HCT116 (cell line): ENCODE measurements around the gene DDX10. TPM values are rescaled to one million over a fixed set of nuclear protein-coding genes. Genes with fewer than 3 reads are reported as not detected.

ENCODE experiments used
- ATAC-seq: fragments of 200-7000 bp; cut with Tn5 transposase; 2 replicates; pipeline ENCODE4 v1.9.1; 2020; ENCODE audit warnings: mild to moderate bottlenecking, moderate library complexity
- BruUV-seq: library from RNA; stranded (reverse); fragments of 400-500 nt; replicated peaks from 2 replicates; lab custom pipeline; 2021; lab: Mats Ljungman, UMichigan
- CTCF ChIA-PET: fragments of 300-600 bp; sonication (Branson Sonifier 250); formaldehyde crosslinking; loops from one replicate; lab custom pipeline; 2021; ENCODE audit warnings: antibody characterized with exemption; lab: Charles Lee
- POLR2A ChIA-PET: fragments of 300-600, 350-600 bp; sonication (Branson Sonifier 250); formaldehyde crosslinking; loops from one replicate; lab custom pipeline; 2021; ENCODE audit warnings: antibody characterized with exemption; lab: Charles Lee
- RAD21 ChIA-PET, 2 experiments: fragments of 300-600 bp; sonication (Branson Sonifier 250); formaldehyde crosslinking; loops; one replicate each; lab custom pipeline; 2023; ENCODE audit warnings: low total read pairs in 2 of 2; ENCODE audit not compliant: uncharacterized antibody in 2 of 2, unreplicated experiment in 2 of 2, low non-redundant PET in 1 of 2; lab: Charles Lee
- DNase-seq: peaks from one replicate; pipeline ENCODE4 v3.0.0-alpha.2; 2010; ENCODE audit warnings: low read depth, low spot score
- H2AFZ ChIP-seq: fragments of 200-600 bp; shearing (Covaris generic), sonication (generic); 2 replicates; pipeline ENCODE4 v1.6.1; 2017; ENCODE audit warnings: low read depth, mixed run types, mixed read lengths, antibody characterized with exemption, low read length; ENCODE audit not compliant: poor library complexity, severe bottlenecking
- H3K27ac ChIP-seq: 2 replicates; pipeline ENCODE4 v1.5.1; 2012; ENCODE audit warnings: low read depth, low read length
- H3K27me3 ChIP-seq: fragments of 200-600 bp; sonication (generic); 2 replicates; pipeline ENCODE4 v1.6.1; 2016; ENCODE audit warnings: mixed run types, low read length, mixed read lengths; ENCODE audit not compliant: insufficient read depth
- H3K36me3 ChIP-seq, 2 experiments: fragments of 200-500 bp in 1 of 2; fragments of 200-600 bp in 1 of 2; sonication (Bioruptor generic) in 1 of 2; sonication (generic) in 1 of 2; 2 replicates each; pipeline versions ENCODE4 v1.5.1 to v1.6.1; 2014 to 2016; ENCODE audit warnings: low read length in 2 of 2, inconsistent platforms in 1 of 2, mixed read lengths in 1 of 2, mixed run types in 1 of 2; ENCODE audit not compliant: insufficient read depth in 2 of 2, control insufficient read depth in 1 of 2
- H3K4me1 ChIP-seq, 2 experiments: fragments of 200-600 bp in 1 of 2; sonication (generic) in 1 of 2; 2 replicates each; pipeline versions ENCODE4 v1.5.1 to v1.6.1; 2012 to 2017; ENCODE audit warnings: low read length in 2 of 2, inconsistent platforms in 1 of 2, mild to moderate bottlenecking in 1 of 2, mixed read lengths in 1 of 2, mixed run types in 1 of 2, moderate library complexity in 1 of 2; ENCODE audit not compliant: insufficient read depth in 2 of 2, control insufficient read depth in 1 of 2
- H3K4me2 ChIP-seq: fragments of 200-600 bp; sonication (generic); 2 replicates; pipeline ENCODE4 v1.6.1; 2017; ENCODE audit warnings: mixed run types, low read length, mixed read lengths
- H3K4me3 ChIP-seq, 2 experiments: fragments of 200-600 bp in 1 of 2; sonication (generic) in 1 of 2; replicated peaks in 1 of 2; 2 replicates each; pipeline ENCODE4 v1.5.1; 2011 to 2016; ENCODE audit warnings: low read length in 2 of 2, control low read depth in 1 of 2, low read depth in 1 of 2, mild to moderate bottlenecking in 1 of 2, mixed read lengths in 1 of 2, mixed run types in 1 of 2
- H3K79me2 ChIP-seq: fragments of 200-600 bp; sonication (generic); 2 replicates; pipeline ENCODE4 v1.6.1; 2017; ENCODE audit warnings: mild to moderate bottlenecking, mixed run types, low read length, moderate library complexity, mixed read lengths; ENCODE audit not compliant: insufficient read depth
- H3K9ac ChIP-seq: fragments of 200-600 bp; sonication (generic); 2 replicates; pipeline ENCODE4 v1.6.1; 2016; ENCODE audit warnings: low read length, mixed read lengths
- H3K9me2 ChIP-seq: fragments of 200-600 bp; sonication (generic), shearing (Covaris generic); 2 replicates; pipeline ENCODE4 v1.6.1; 2017; ENCODE audit warnings: mixed run types, mild to moderate bottlenecking, moderate library complexity; ENCODE audit not compliant: insufficient read depth
- H3K9me3 ChIP-seq, 2 experiments: fragments of 200-500 bp in 1 of 2; fragments of 200-600 bp in 1 of 2; sonication (Bioruptor generic) in 1 of 2; sonication (generic) in 1 of 2; 2 replicates each; pipeline ENCODE4 v1.6.1; 2014 to 2017; ENCODE audit warnings: low read length in 2 of 2, mixed read lengths in 2 of 2, inconsistent platforms in 1 of 2, low read depth in 1 of 2, mild to moderate bottlenecking in 1 of 2, mixed run types in 1 of 2, moderate library complexity in 1 of 2; ENCODE audit not compliant: control insufficient read depth in 1 of 2, insufficient read depth in 1 of 2
- H4K20me1 ChIP-seq: fragments of 200-600 bp; sonication (generic), shearing (Covaris generic); 2 replicates; pipeline ENCODE4 v1.6.1; 2017; ENCODE audit warnings: mixed run types, mild to moderate bottlenecking, moderate library complexity; ENCODE audit not compliant: insufficient read depth
- ATF3 ChIP-seq: IDR thresholded peaks from 2 replicates; pipeline ENCODE4 v1.6.1; 2012
- CBX3 ChIP-seq: IDR thresholded peaks from 2 replicates; pipeline ENCODE4 v1.6.1; 2012; ENCODE audit warnings: low read depth
- CEBPB ChIP-seq: IDR thresholded peaks from 2 replicates; pipeline ENCODE4 v1.6.1; 2012; ENCODE audit warnings: low read depth
- EGR1 ChIP-seq: IDR thresholded peaks from 2 replicates; pipeline ENCODE4 v1.6.1; 2012; ENCODE audit warnings: low read depth
- ELF1 ChIP-seq: IDR thresholded peaks from 2 replicates; pipeline ENCODE4 v1.6.1; 2012; ENCODE audit warnings: low read depth, borderline replicate concordance
- EZH2 ChIP-seq: fragments of 200-600 bp; sonication (generic); IDR thresholded peaks from 2 replicates; pipeline ENCODE4 v1.6.1; 2017; ENCODE audit warnings: antibody characterized with exemption, mixed run types
- EZH2phosphoT487 ChIP-seq: fragments of 200-600 bp; IDR thresholded peaks from 2 replicates; pipeline ENCODE4 v1.6.1; 2018; ENCODE audit warnings: antibody characterized with exemption, borderline replicate concordance
- MAX ChIP-seq: IDR thresholded peaks from 2 replicates; pipeline ENCODE4 v1.6.1; 2012
- POLR2A ChIP-seq: IDR thresholded peaks from 2 replicates; pipeline ENCODE4 v1.7.0; 2011; ENCODE audit warnings: borderline replicate concordance; ENCODE audit not compliant: insufficient read depth, insufficient read length; ENCODE audit errors: extremely low read depth
- POLR2AphosphoS5 ChIP-seq: IDR thresholded peaks from 2 replicates; pipeline ENCODE4 v1.6.1; 2011; ENCODE audit warnings: mild to moderate bottlenecking, low read depth, low read length, moderate library complexity
- SIN3A ChIP-seq: IDR thresholded peaks from 2 replicates; pipeline ENCODE4 v1.6.1; 2012; ENCODE audit warnings: low read depth
- SRF ChIP-seq: IDR thresholded peaks from 2 replicates; pipeline ENCODE4 v1.6.1; 2012; ENCODE audit warnings: low read depth
- YY1 ChIP-seq: IDR thresholded peaks from 2 replicates; pipeline ENCODE4 v1.6.1; 2011; ENCODE audit warnings: low read length, low read depth, moderate library complexity, mild to moderate bottlenecking; ENCODE audit not compliant: insufficient replicate concordance; ENCODE audit errors: extremely low read depth
- ZBTB33 ChIP-seq: IDR thresholded peaks from 2 replicates; pipeline ENCODE4 v1.6.1; 2011; ENCODE audit warnings: mild to moderate bottlenecking, low read length, moderate library complexity; ENCODE audit not compliant: insufficient replicate concordance; ENCODE audit errors: extremely low read depth
- intact Hi-C: fragments of 100-400 bp; cut with micrococcal nuclease; formaldehyde crosslinking; loops from 2 replicates; pipeline ENCODE4 v1.10.0; 2022
- total RNA-seq: library from RNA; stranded (reverse); gene quantifications from one replicate; pipeline ENCODE4 v1.2.1, GENCODE V29; 2021; ENCODE audit not compliant: unreplicated experiment

DDX10 gene
- total RNA-seq, 1 experiment from 2014 or later = 66.5 TPM

GRCh38 chr11:108914981-108915380 is 250.1 kb downstream of the DDX10 start:
- POLR2A ChIA-PET = no interaction called here
- no TSS peak for BruUV-seq
- CTCF ChIA-PET = no interaction called here

More at GRCh38 chr11:108914981-108915380, 250.1 kb downstream of the DDX10 start:
- DNase-seq = no peak
- RAD21 ChIA-PET = no interaction called here
- no peaks in the 10 kb centered on the region for H3K79me2 ChIP-seq
- H2AFZ ChIP-seq = no peak overlapping the region
- no peak overlapping the region for H3K4me3 ChIP-seq
- H3K9me2 ChIP-seq = 0 out of 2 replicates have a peak, but pooled peaks cover 3% of the 10 kb centered on the region
- H3K27me3 ChIP-seq = no peaks in the 10 kb centered on the region
- no peak overlapping the region; the same call in 1 of the 2 replicates for H3K27ac ChIP-seq
- intact Hi-C loops = no loop called here
- no peaks in the 10 kb centered on the region for H4K20me1 ChIP-seq
- H3K36me3 ChIP-seq = no peaks in the 10 kb centered on the region
- no peak for TF ChIP-seq ELF1
- no peak for TF ChIP-seq CBX3
- no peak for TF ChIP-seq CEBPB
- TF ChIP-seq SIN3A = no peak
- no peak for TF ChIP-seq SRF
- TF ChIP-seq EZH2 = no peak
- TF ChIP-seq POLR2AphosphoS5 = no peak
- TF ChIP-seq ATF3 = no peak
- no peak for TF ChIP-seq EGR1
- no peak for TF ChIP-seq POLR2A
- no peak for TF ChIP-seq YY1
- TF ChIP-seq MAX = no peak
- no peak for TF ChIP-seq EZH2phosphoT487
- no peak for TF ChIP-seq ZBTB33
- no peak for ATAC-seq
- H3K4me1 ChIP-seq = peaks cover 5 to 38% of the 10 kb centered on the region in 2 experiments; a peak in 3 of 4 replicates
- no peak overlapping the region for H3K9ac ChIP-seq
- no peak overlapping the region for H3K4me2 ChIP-seq
- no peaks in the 10 kb centered on the region for H3K9me3 ChIP-seq
